Measurements from ENCODE around the gene GNG5.

The GNG5 gene

GRCh38 chr1:84505493-84506001 lies 834 bp downstream of the GNG5 start:
- TF ChIP-seq REST (IDR thresholded peaks at IDR 0.05; ENCODE audit: insufficient read depth in 1 of 2, low read depth in 2 of 2, low read length in 2 of 2) (no peak), SIN3A (IDR thresholded peaks at IDR 0.05; ENCODE audit: borderline replicate concordance, insufficient read depth, low read length) (peak; percentile 46; the same call in 1 of the 2 replicates), FOXP2 (optimal IDR thresholded peaks at IDR 0.05; ENCODE audit: borderline replicate concordance, extremely low read depth, extremely low read length, insufficient read depth) (peak; percentile 35), TAF1 (IDR thresholded peaks at IDR 0.05; ENCODE audit: borderline replicate concordance, insufficient read depth, low read length) (no peak), POLR2AphosphoS5 (IDR thresholded peaks at IDR 0.05; ENCODE audit: low read depth, low read length) (no peak)

GRCh38 chr1:84504580-84505492 lies 1.5 kb downstream of the GNG5 start:
- TF ChIP-seq SIN3A (IDR thresholded peaks at IDR 0.05; ENCODE audit: borderline replicate concordance, insufficient read depth, low read length) (no peak), FOXP2 (optimal IDR thresholded peaks at IDR 0.05; ENCODE audit: borderline replicate concordance, extremely low read depth, extremely low read length, insufficient read depth) (no peak), REST (IDR thresholded peaks at IDR 0.05; ENCODE audit: insufficient read depth in 1 of 2, low read depth in 2 of 2, low read length in 2 of 2) (no peak), TAF1 (IDR thresholded peaks at IDR 0.05; ENCODE audit: borderline replicate concordance, insufficient read depth, low read length) (no peak), POLR2AphosphoS5 (IDR thresholded peaks at IDR 0.05; ENCODE audit: low read depth, low read length) (no peak)

GRCh38 chr1:84502927-84503326 lies 3.5 kb downstream of the GNG5 start:
- TF ChIP-seq TAF1 (IDR thresholded peaks at IDR 0.05; ENCODE audit: borderline replicate concordance, insufficient read depth, low read length): no peak
- TF ChIP-seq REST (IDR thresholded peaks at IDR 0.05; ENCODE audit: insufficient read depth in 1 of 2, low read depth in 2 of 2, low read length in 2 of 2): no peak
- no peak for TF ChIP-seq POLR2AphosphoS5 (IDR thresholded peaks at IDR 0.05; ENCODE audit: low read depth, low read length)
- TF ChIP-seq FOXP2 (optimal IDR thresholded peaks at IDR 0.05; ENCODE audit: borderline replicate concordance, extremely low read depth, extremely low read length, insufficient read depth): no peak
- no peak for TF ChIP-seq SIN3A (IDR thresholded peaks at IDR 0.05; ENCODE audit: borderline replicate concordance, insufficient read depth, low read length)

GRCh38 chr1:84497631-84498275 lies 8.6 kb downstream of the GNG5 start:
- TF ChIP-seq REST (IDR thresholded peaks at IDR 0.05; ENCODE audit: insufficient read depth in 1 of 2, low read depth in 2 of 2, low read length in 2 of 2) (no peak), FOXP2 (optimal IDR thresholded peaks at IDR 0.05; ENCODE audit: borderline replicate concordance, extremely low read depth, extremely low read length, insufficient read depth) (no peak), POLR2AphosphoS5 (IDR thresholded peaks at IDR 0.05; ENCODE audit: low read depth, low read length) (no peak), TAF1 (IDR thresholded peaks at IDR 0.05; ENCODE audit: borderline replicate concordance, insufficient read depth, low read length) (no peak), SIN3A (IDR thresholded peaks at IDR 0.05; ENCODE audit: borderline replicate concordance, insufficient read depth, low read length) (no peak)
